GM21367 (cell line): ENCODE measurements around the gene TMEM101.
A peak's percentile ranks its signal among the peaks of the same experiment; 100 is the strongest.
"Not testable (repeated sequence)": the region's sequence is repeated elsewhere in the genome, so short reads cannot be mapped to it uniquely, and the experiment has no call there.

Source experiments
- ATAC-seq: cut with Tn5 transposase; IDR thresholded peaks from one replicate; pipeline ENCODE4 v1.9.1; 2021; ENCODE audit not compliant: unreplicated experiment

TMEM101 gene

GRCh38 chr17:44014437-44015172, at the start of gene TMEM101:
TMEM101 (minus strand) TSS chr17:44014963; CDS start chr17:44014952, 11 bp downstream.
- peak; percentile 79 for ATAC-seq

GRCh38 chr17:44063704-44064639, 49.2 kb upstream of the TMEM101 start:
- no peak for ATAC-seq

GRCh38 chr17:44062871-44063270, 48.1 kb upstream of the TMEM101 start:
- ATAC-seq = no peak

GRCh38 chr17:44061446-44061845, 46.7 kb upstream of the TMEM101 start:
- ATAC-seq = no peak

- no peak for ATAC-seq
These were observed 44.5 kb upstream of the TMEM101 start for GRCh38 chr17:44059101-44059892.

GRCh38 chr17:44053125-44053872, 38.5 kb upstream of the TMEM101 start:
- no peak for ATAC-seq

GRCh38 chr17:44049294-44050060, 34.7 kb upstream of the TMEM101 start:
- no peak for ATAC-seq

- ATAC-seq = not testable (repeated sequence)
These were observed 32.1 kb upstream of the TMEM101 start for GRCh38 chr17:44046893-44047292.

GRCh38 chr17:44045486-44045885, 30.7 kb upstream of the TMEM101 start:
- ATAC-seq = no peak

GRCh38 chr17:44044071-44044470, 29.3 kb upstream of the TMEM101 start:
- no peak for ATAC-seq

GRCh38 chr17:44043272-44043696, 28.5 kb upstream of the TMEM101 start:
- no peak for ATAC-seq

GRCh38 chr17:44039829-44040635, 25.3 kb upstream of the TMEM101 start:
- ATAC-seq = no peak

GRCh38 chr17:44038604-44039011, 23.8 kb upstream of the TMEM101 start:
- ATAC-seq = no peak

GRCh38 chr17:44037471-44037870, 22.7 kb upstream of the TMEM101 start:
- ATAC-seq = no peak

GRCh38 chr17:44034688-44035087, 19.9 kb upstream of the TMEM101 start:
- not testable (repeated sequence) for ATAC-seq

- ATAC-seq = no peak
These were observed 19.2 kb upstream of the TMEM101 start for GRCh38 chr17:44033861-44034408.

- ATAC-seq = no peak
These were observed 15.7 kb upstream of the TMEM101 start for GRCh38 chr17:44030482-44030881.

- no peak for ATAC-seq
These were observed 15.0 kb upstream of the TMEM101 start for GRCh38 chr17:44029736-44030135.
